Stimulated activated CD4-positive, alpha-beta T cell treated with anti-CD3 and anti-CD28 coated beads, Interleukin-12 subunit alpha, Interleukin-12 subunit beta, amount 100 ng/mL, for 4 hours (primary cell): Measurements from ENCODE around the gene RABGGTA.
A peak's percentile ranks its signal among the peaks of the same experiment; 100 is the strongest.
"Not testable (repeated sequence)": the region's sequence is repeated elsewhere in the genome, so short reads cannot be mapped to it uniquely, and the experiment has no call there.

Experiments
- DNase-seq: peaks from one replicate; pipeline ENCODE4 v3.0.0-alpha.2; 2020

The RABGGTA gene

GRCh38 chr14:24259282-24260025 lies 11.9 kb downstream of the RABGGTA start:
- no peak for DNase-seq

GRCh38 chr14:24258548-24259265 lies 12.7 kb downstream of the RABGGTA start:
- no peak for DNase-seq

GRCh38 chr14:24258119-24258518 lies 13.3 kb downstream of the RABGGTA start:
- no peak for DNase-seq

GRCh38 chr14:24256960-24257359 lies 14.4 kb downstream of the RABGGTA start:
- DNase-seq = no peak

GRCh38 chr14:24255931-24256711 lies 15.3 kb downstream of the RABGGTA start:
- no peak for DNase-seq

GRCh38 chr14:24255438-24255837 lies 16.0 kb downstream of the RABGGTA start:
- no peak for DNase-seq

GRCh38 chr14:24254630-24255392 lies 16.6 kb downstream of the RABGGTA start:
- DNase-seq = no peak

- no peak for DNase-seq
These were observed 17.5 kb downstream of the RABGGTA start for GRCh38 chr14:24253936-24254335.

GRCh38 chr14:24252289-24253124 lies 18.9 kb downstream of the RABGGTA start:
- DNase-seq = no peak

GRCh38 chr14:24251880-24252288 lies 19.5 kb downstream of the RABGGTA start:
- no peak for DNase-seq

- DNase-seq = no peak
These were observed 21.0 kb downstream of the RABGGTA start for GRCh38 chr14:24250354-24250753.

GRCh38 chr14:24249230-24250021 lies 22.0 kb downstream of the RABGGTA start:
- no peak for DNase-seq

GRCh38 chr14:24247422-24247821 lies 24.0 kb downstream of the RABGGTA start:
- DNase-seq = no peak

GRCh38 chr14:24246765-24247212 lies 24.6 kb downstream of the RABGGTA start:
- DNase-seq = no peak

- not testable (repeated sequence) for DNase-seq
These were observed 26.0 kb downstream of the RABGGTA start for GRCh38 chr14:24245350-24245749.

- no peak for DNase-seq
These were observed 28.0 kb downstream of the RABGGTA start for GRCh38 chr14:24243336-24243836.

GRCh38 chr14:24241829-24242443 lies 29.5 kb downstream of the RABGGTA start:
- peak; percentile 92 for DNase-seq

- no peak for DNase-seq
These were observed 31.1 kb downstream of the RABGGTA start for GRCh38 chr14:24240110-24240918.

GRCh38 chr14:24238527-24239037 lies 32.8 kb downstream of the RABGGTA start:
- DNase-seq = no peak
